HEK293 (cell line): Measurements from ENCODE around the gene PDZRN4.

ENCODE experiments used
- CTCF ChIA-PET: fragments of 350-600 bp; formaldehyde crosslinking; extraction: SDS; loops from one replicate; lab custom pipeline; 2021; ENCODE audit warnings: antibody characterized with exemption; lab: Yijun Ruan, JAX
- POLR2A ChIA-PET: fragments of 300-600 bp; formaldehyde crosslinking; extraction: SDS; loops from one replicate; lab custom pipeline; 2020; ENCODE audit warnings: antibody characterized with exemption, inconsistent platforms; lab: Yijun Ruan, JAX
- H3K27ac ChIP-seq: fragments of 200-500 bp; sonication (Bioruptor generic); 2 replicates; pipeline ENCODE4 v1.5.1; 2014; ENCODE audit warnings: low read depth, low read length, control low read depth, inconsistent platforms; ENCODE audit errors: extremely low read depth
- H3K36me3 ChIP-seq, 2 experiments: fragments of 200-500 bp in 1 of 2; sonication (Bioruptor generic) in 1 of 2; 1 replicate in 1 of 2; 2 replicates in 1 of 2; pipeline ENCODE4 v1.5.1; 2014 to 2017; ENCODE audit warnings: inconsistent platforms in 2 of 2, low read length in 2 of 2; ENCODE audit not compliant: control insufficient read depth in 2 of 2, insufficient read depth in 1 of 2
- H3K4me1 ChIP-seq: fragments of 200-500 bp; sonication (Bioruptor generic); 2 replicates; pipeline ENCODE4 v1.5.1; 2014; ENCODE audit warnings: mild to moderate bottlenecking, low read length, inconsistent platforms; ENCODE audit not compliant: control insufficient read depth, insufficient read depth
- H3K4me3 ChIP-seq: 2 replicates; pipeline ENCODE4 v1.5.1; 2011; ENCODE audit warnings: low read depth, mild to moderate bottlenecking, control low read depth, low read length, moderate library complexity
- H3K9me3 ChIP-seq: fragments of 200-500 bp; sonication (Bioruptor generic); 2 replicates; pipeline ENCODE4 v1.5.1; 2014; ENCODE audit warnings: low read depth, low read length, inconsistent platforms; ENCODE audit not compliant: control insufficient read depth, insufficient read depth
- BCL6B ChIP-seq: fragments of 450-650 bp; formaldehyde crosslinking; IDR thresholded peaks from 2 replicates; pipeline ENCODE4 v1.5.1; 2017; ENCODE audit warnings: missing biosample characterization, missing genetic modification characterization
- CTCF ChIP-seq: fragments of 450-650 bp; formaldehyde crosslinking; IDR thresholded peaks from 2 replicates; pipeline ENCODE4 v1.5.1; 2016; ENCODE audit warnings: missing biosample characterization, missing genetic modification characterization
- ELK4 ChIP-seq: IDR thresholded peaks from 2 replicates; pipeline ENCODE4 v1.6.1; 2011; ENCODE audit warnings: mild to moderate bottlenecking, low read depth, low read length, borderline replicate concordance
- GFI1B ChIP-seq: fragments of 450-650 bp; formaldehyde crosslinking; IDR thresholded peaks from 2 replicates; pipeline ENCODE4 v1.5.1; 2016; ENCODE audit warnings: missing biosample characterization, missing genetic modification characterization
- GLI4 ChIP-seq: fragments of 450-650 bp; formaldehyde crosslinking; IDR thresholded peaks from 2 replicates; pipeline ENCODE4 v1.5.1; 2016; ENCODE audit warnings: missing biosample characterization, missing genetic modification characterization
- HOXA7 ChIP-seq: sonication (generic); formaldehyde crosslinking; IDR thresholded peaks from 2 replicates; pipeline ENCODE4 v1.8.1; 2022; ENCODE audit warnings: missing genetic modification reagents, borderline replicate concordance
- KLF7 ChIP-seq: fragments of 450-650 bp; formaldehyde crosslinking; IDR thresholded peaks from 2 replicates; pipeline ENCODE4 v1.5.1; 2016; ENCODE audit warnings: missing biosample characterization, missing genetic modification characterization, borderline replicate concordance
- RBAK ChIP-seq: fragments of 450-650 bp; formaldehyde crosslinking; IDR thresholded peaks from 2 replicates; pipeline ENCODE4 v1.5.1; 2016; ENCODE audit warnings: missing biosample characterization, missing genetic modification characterization
- TRIM28 ChIP-seq: IDR thresholded peaks from 2 replicates; pipeline ENCODE4 v1.6.1; 2011; ENCODE audit warnings: low read length, control low read depth, borderline replicate concordance
- ZBTB49 ChIP-seq: fragments of 450-650 bp; formaldehyde crosslinking; IDR thresholded peaks from 2 replicates; pipeline ENCODE4 v1.5.1; 2016; ENCODE audit warnings: missing biosample characterization, missing genetic modification characterization, low read depth
- ZFP69B ChIP-seq: fragments of 450-650 bp; formaldehyde crosslinking; IDR thresholded peaks from 2 replicates; pipeline ENCODE4 v1.5.1; 2016; ENCODE audit warnings: missing biosample characterization, missing genetic modification characterization
- ZNF112 ChIP-seq: fragments of 450-650 bp; formaldehyde crosslinking; IDR thresholded peaks from 2 replicates; pipeline ENCODE4 v1.5.0; 2017; ENCODE audit warnings: missing biosample characterization, missing genetic modification characterization
- ZNF155 ChIP-seq: fragments of 450-650 bp; formaldehyde crosslinking; IDR thresholded peaks from 2 replicates; pipeline ENCODE4 v1.5.1; 2016; ENCODE audit warnings: missing biosample characterization, missing genetic modification characterization
- ZNF221 ChIP-seq: fragments of 450-650 bp; formaldehyde crosslinking; IDR thresholded peaks from 2 replicates; pipeline ENCODE4 v1.5.1; 2017; ENCODE audit warnings: missing biosample characterization, missing genetic modification characterization, borderline replicate concordance
- ZNF513 ChIP-seq: fragments of 450-650 bp; IDR thresholded peaks from 2 replicates; pipeline ENCODE4 v1.5.1; 2018; ENCODE audit warnings: missing biosample characterization, missing genetic modification characterization
- ZNF555 ChIP-seq: fragments of 450-650 bp; formaldehyde crosslinking; conservative IDR thresholded peaks from 2 replicates; pipeline ENCODE4 v1.5.1; 2017; ENCODE audit warnings: missing biosample characterization, mild to moderate bottlenecking, missing genetic modification characterization, inconsistent platforms
- ZNF580 ChIP-seq: fragments of 450-650 bp; formaldehyde crosslinking; IDR thresholded peaks from 2 replicates; pipeline ENCODE4 v1.5.1; 2016; ENCODE audit warnings: missing biosample characterization, missing genetic modification characterization
- ZSCAN4 ChIP-seq: fragments of 450-650 bp; formaldehyde crosslinking; IDR thresholded peaks from 2 replicates; pipeline ENCODE4 v1.5.1; 2017; ENCODE audit warnings: missing biosample characterization, missing genetic modification characterization

The PDZRN4 gene

GRCh38 chr12:41558671-41559070 is 370.6 kb downstream of the PDZRN4 start:
- Histone ChIP-seq H3K9me3 (no peaks in the 10 kb centered on the region), H3K4me3 (no peak overlapping the region), H3K36me3 (no peaks in the 10 kb centered on the region), H3K4me1 (no peaks in the 10 kb centered on the region), H3K27ac (no peak overlapping the region)
- no peak for TF ChIP-seq TRIM28
- no peak for TF ChIP-seq BCL6B (tag by site-specific recombination)
- no peak for TF ChIP-seq ZNF580 (tag by site-specific recombination)
- TF ChIP-seq ZNF155 = no peak
- no peak for TF ChIP-seq HOXA7 (CRISPR knock-in tag)
- TF ChIP-seq ZNF221 (tag by site-specific recombination) = no peak
- no peak for TF ChIP-seq ZNF513 (tag by site-specific recombination)
- TF ChIP-seq RBAK (tag by site-specific recombination) = no peak
- no peak for TF ChIP-seq ELK4
- no peak for TF ChIP-seq GFI1B (tag by site-specific recombination)
- TF ChIP-seq ZFP69B (tag by site-specific recombination) = no peak
- TF ChIP-seq KLF7 (tag by site-specific recombination) = no peak
- TF ChIP-seq GLI4 (tag by site-specific recombination) = no peak
- no peak for TF ChIP-seq ZSCAN4 (tag by site-specific recombination)
- no peak for TF ChIP-seq ZNF112 (tag by site-specific recombination)
- no peak for TF ChIP-seq ZBTB49
- no peak for TF ChIP-seq CTCF (tag by site-specific recombination)
- no peak for TF ChIP-seq ZNF555 (tag by site-specific recombination)
- ChIA-PET CTCF (no interaction called here), POLR2A (no interaction called here)
